ENCODE data around the gene IFITM1.
"Not testable (repeated sequence)": the region's sequence is repeated elsewhere in the genome, so short reads cannot be mapped to it uniquely, and the experiment has no call there.

The IFITM1 gene

DNA sequence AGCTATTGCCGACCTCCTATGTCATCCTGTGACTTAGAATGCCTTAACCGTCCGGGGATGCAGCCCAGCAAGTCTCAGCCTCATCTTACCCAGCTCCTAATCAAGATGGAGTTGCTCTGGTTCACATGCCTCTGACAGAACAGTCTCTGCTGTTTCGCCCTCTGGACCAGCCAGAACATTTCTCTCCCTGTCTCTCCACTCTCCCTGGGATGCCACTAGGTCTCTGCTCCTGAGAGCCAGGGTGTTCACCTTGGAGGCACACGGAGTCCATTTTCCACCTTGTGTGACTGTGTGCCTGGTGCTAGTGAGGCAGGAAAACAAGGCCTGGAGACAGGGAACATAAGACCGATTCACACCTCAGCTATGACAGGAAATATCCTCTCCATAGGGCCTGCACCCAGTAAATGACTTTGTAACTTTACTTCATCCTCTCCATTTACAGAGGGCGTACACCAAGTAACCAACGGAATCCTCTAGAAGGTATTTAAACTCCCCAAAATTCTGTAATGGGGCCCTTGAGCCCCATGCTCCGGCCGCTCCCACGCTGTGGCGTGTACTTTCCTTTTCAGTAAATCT is 38.7 kb downstream of the IFITM1 start:
- H3K36me3 ChIP-seq (ENCODE audit: insufficient read depth, low read depth, low read length), result no peaks in the 10 kb centered on the region
- peaks cover 15% of the 10 kb centered on the region; the same call in 1 of the 2 replicates for H3K4me1 ChIP-seq (ENCODE audit: insufficient read depth, low read length)
- 0 out of 2 replicates have a peak, but pooled peaks cover 5% of the 10 kb centered on the region for H3K27me3 ChIP-seq (ENCODE audit: insufficient read depth, low read length)
- H3K9ac ChIP-seq (ENCODE audit: low read depth, low read length), result no peak overlapping the region
- H3K4me3 ChIP-seq (ENCODE audit: low read length), result no peak overlapping the region
- no peaks in the 10 kb centered on the region for H3K9me3 ChIP-seq (ENCODE audit: insufficient read depth, low read depth, low read length)
- no peak overlapping the region for H3K27ac ChIP-seq (ENCODE audit: low read length)

DNA sequence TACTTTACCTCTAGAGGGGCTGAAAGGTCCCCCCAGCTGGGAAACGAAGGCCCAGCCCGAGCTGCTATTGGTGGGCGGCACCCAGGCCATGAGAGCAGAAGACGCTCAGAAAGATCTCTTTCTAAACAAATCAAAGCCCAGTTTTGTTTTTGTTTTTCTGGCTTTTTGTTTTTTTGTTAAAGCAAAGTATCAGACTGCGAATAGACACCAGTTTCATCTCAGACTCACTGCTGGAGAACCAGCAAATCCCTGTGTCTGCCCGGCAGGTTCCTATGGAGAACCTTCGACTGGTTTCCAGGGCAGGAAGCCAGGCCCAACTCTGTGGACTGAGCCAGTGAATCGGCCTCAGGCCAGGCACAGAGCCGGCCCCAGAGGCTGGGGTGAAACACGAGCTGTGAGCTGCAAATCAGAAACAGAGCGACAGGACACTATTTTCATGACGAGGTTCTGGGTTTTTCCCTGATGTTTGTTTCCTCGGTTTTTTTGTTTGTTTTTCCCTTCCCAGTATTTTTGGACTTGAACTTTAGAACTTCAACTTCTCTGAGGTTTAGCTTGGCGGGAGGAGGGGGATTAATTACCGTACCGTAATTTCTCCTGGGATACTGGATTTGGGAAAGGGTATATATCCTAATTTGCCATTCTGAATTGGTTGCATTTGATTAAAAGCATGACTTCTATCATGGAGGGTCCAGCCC is 39.5 kb downstream of the IFITM1 start:
- H3K4me3 ChIP-seq (ENCODE audit: low read length), result no peak overlapping the region
- H3K27ac ChIP-seq (ENCODE audit: low read length), result no peak overlapping the region
- peak overlapping the region; percentile 13; the same call in 1 of the 2 replicates for H3K9ac ChIP-seq (ENCODE audit: low read depth, low read length)
- 0 out of 2 replicates have a peak, but pooled peaks cover 5% of the 10 kb centered on the region for H3K27me3 ChIP-seq (ENCODE audit: insufficient read depth, low read length)
- peaks cover 15% of the 10 kb centered on the region; the same call in 1 of the 2 replicates for H3K4me1 ChIP-seq (ENCODE audit: insufficient read depth, low read length)
- no peaks in the 10 kb centered on the region for H3K36me3 ChIP-seq (ENCODE audit: insufficient read depth, low read depth, low read length)
- no peaks in the 10 kb centered on the region for H3K9me3 ChIP-seq (ENCODE audit: insufficient read depth, low read depth, low read length)

DNA sequence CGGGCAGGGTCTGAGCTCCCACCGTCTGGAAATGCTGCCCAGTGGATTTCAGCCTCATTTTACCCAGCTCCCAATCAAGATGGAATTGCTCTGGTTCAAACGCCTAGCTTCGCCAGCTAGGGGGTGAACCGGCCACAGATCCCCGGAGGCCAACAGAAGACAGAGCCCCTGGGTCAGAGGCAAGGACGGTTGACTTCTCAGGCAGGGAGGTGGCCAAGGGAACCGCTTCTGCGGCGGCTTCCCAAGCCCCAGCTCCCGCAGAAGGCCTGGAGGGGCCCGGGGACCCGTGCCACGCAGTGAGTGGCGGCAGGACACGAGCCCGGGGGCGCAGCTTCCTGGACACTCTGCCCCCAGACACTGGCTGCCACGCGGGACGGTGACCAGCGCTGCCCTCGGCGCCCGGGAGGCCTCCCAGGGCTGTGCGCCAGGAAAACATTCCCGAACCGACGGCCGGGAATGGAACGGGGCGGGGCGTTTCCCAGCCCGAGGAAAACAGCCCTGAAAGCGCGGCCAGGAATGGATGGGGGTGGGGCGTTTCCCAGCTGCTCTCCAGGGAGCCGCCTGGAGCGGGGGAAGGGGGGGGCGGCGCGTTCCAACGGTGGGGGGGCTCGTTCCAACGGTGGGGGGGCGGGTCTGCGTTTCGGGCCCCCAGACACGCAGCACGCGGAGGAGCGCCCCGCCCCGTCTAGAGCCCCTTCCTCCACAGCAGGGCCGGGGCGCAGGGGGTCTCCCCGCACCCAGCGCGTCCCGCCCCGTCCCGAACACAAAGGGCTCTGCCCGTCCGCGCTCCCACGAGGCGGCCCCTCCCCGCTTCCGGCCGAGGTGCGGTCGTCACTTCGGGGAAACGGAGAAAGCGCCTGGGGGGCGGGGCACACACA is 42.0 kb downstream of the IFITM1 start:
- Histone ChIP-seq H3K9me3 (ENCODE audit: insufficient read depth, low read depth, low read length) (peaks cover 7% of the 10 kb centered on the region), H3K27ac (ENCODE audit: low read length) (peak overlapping the region; percentile 84), H3K36me3 (ENCODE audit: insufficient read depth, low read depth, low read length) (no peaks in the 10 kb centered on the region), H3K9ac (ENCODE audit: low read depth, low read length) (peak overlapping the region; percentile 78), H3K4me1 (ENCODE audit: insufficient read depth, low read length) (peaks cover 15% of the 10 kb centered on the region; the same call in 1 of the 2 replicates), H3K4me3 (ENCODE audit: low read length) (peak overlapping the region; percentile 33; the same call in 1 of the 2 replicates), H3K27me3 (ENCODE audit: insufficient read depth, low read length) (0 out of 2 replicates have a peak, but pooled peaks cover under 1% of the 10 kb centered on the region)

GRCh38 chr11:356610-357009 is 42.8 kb downstream of the IFITM1 start:
- no peaks in the 10 kb centered on the region for H3K27me3 ChIP-seq (ENCODE audit: insufficient read depth, low read length)
- H3K36me3 ChIP-seq (ENCODE audit: insufficient read depth, low read depth, low read length), result no peaks in the 10 kb centered on the region
- H3K4me1 ChIP-seq (ENCODE audit: insufficient read depth, low read length), result peaks cover 15% of the 10 kb centered on the region; the same call in 1 of the 2 replicates
- no peak overlapping the region for H3K4me3 ChIP-seq (ENCODE audit: low read length)
- H3K9me3 ChIP-seq (ENCODE audit: insufficient read depth, low read depth, low read length), result peaks cover 13% of the 10 kb centered on the region
- H3K27ac ChIP-seq (ENCODE audit: low read length), result no peak overlapping the region
- no peak overlapping the region for H3K9ac ChIP-seq (ENCODE audit: low read depth, low read length)

DNA sequence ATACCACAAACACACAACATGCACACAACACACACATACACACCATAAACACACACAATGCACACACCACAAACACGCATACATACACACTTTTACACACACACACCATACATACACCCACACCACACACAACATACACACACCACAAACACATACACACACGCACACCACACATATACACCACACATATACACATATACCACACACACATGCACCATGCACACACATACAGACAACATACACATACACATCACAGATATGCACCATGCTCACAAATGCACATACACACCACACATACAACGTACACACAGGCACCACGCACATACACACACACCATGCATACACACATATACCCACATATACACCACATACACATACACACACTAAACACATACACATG is 43.7 kb downstream of the IFITM1 start:
- no peak overlapping the region for H3K9ac ChIP-seq (ENCODE audit: low read depth, low read length)
- H3K4me3 ChIP-seq (ENCODE audit: low read length), result no peak overlapping the region
- no peaks in the 10 kb centered on the region for H3K27me3 ChIP-seq (ENCODE audit: insufficient read depth, low read length)
- no peak overlapping the region for H3K27ac ChIP-seq (ENCODE audit: low read length)
- peaks cover 13% of the 10 kb centered on the region for H3K9me3 ChIP-seq (ENCODE audit: insufficient read depth, low read depth, low read length)
- H3K36me3 ChIP-seq (ENCODE audit: insufficient read depth, low read depth, low read length), result no peaks in the 10 kb centered on the region
- H3K4me1 ChIP-seq (ENCODE audit: insufficient read depth, low read length), result peaks cover 15% of the 10 kb centered on the region; the same call in 1 of the 2 replicates

GRCh38 chr11:358129-358800 is 44.4 kb downstream of the IFITM1 start:
- Histone ChIP-seq H3K4me1 (ENCODE audit: insufficient read depth, low read length) (peaks cover 11% of the 10 kb centered on the region; the same call in 1 of the 2 replicates), H3K27ac (ENCODE audit: low read length) (no peak overlapping the region), H3K4me3 (ENCODE audit: low read length) (no peak overlapping the region), H3K9ac (ENCODE audit: low read depth, low read length) (no peak overlapping the region), H3K36me3 (ENCODE audit: insufficient read depth, low read depth, low read length) (no peaks in the 10 kb centered on the region), H3K27me3 (ENCODE audit: insufficient read depth, low read length) (no peaks in the 10 kb centered on the region), H3K9me3 (ENCODE audit: insufficient read depth, low read depth, low read length) (peaks cover 13% of the 10 kb centered on the region)

GRCh38 chr11:359181-359714 is 45.4 kb downstream of the IFITM1 start:
- H3K36me3 ChIP-seq (ENCODE audit: insufficient read depth, low read depth, low read length), result no peaks in the 10 kb centered on the region
- no peak overlapping the region for H3K4me3 ChIP-seq (ENCODE audit: low read length)

DNA sequence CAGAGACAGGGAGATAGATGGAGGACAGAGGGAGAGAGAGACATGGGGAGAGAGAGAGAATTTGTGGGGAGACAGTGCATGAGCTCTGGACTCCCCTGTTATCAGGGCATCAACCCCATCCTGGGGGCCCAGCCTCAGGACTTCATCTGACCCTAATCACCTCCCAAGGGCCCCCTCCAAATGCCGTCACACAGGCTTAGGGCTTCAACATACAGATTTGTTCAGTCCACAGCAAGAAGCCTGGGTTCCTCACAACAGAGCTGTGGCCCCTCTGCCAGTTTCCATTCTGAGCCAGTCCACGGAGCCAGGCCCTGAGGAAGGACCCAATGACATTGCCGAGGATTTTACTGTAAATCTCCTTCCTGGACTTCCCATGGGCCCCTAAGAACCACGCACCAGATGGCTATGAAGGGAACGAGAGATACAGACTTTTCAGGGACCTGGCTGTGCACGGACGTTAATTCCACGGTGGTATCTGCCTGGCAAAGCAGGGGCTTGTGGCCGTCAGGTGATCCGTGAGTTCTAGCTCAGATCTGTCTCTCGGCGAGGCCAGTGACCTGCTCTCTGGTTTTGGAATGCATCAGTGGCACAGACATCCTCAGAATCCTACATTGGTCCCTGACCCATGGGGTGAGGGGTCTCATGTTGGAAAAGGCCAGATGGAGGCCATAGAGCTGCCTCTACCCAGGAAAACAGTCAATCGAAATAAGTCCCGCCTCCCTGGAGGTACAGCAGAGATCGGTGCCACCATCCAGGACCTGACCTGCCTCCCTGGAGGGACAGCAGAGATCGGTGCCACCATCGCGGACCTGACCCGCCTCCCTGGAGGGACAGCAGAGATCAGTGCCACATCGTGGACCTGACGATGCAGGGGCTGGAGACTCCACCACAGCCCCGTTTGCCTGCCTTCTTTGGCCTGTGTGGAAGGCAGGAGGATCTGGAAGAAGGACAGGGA is 46.8 kb downstream of the IFITM1 start:
- Histone ChIP-seq H3K4me1 (ENCODE audit: insufficient read depth, low read length) (peaks cover 2% of the 10 kb centered on the region; the same call in 1 of the 2 replicates), H3K36me3 (ENCODE audit: insufficient read depth, low read depth, low read length) (no peaks in the 10 kb centered on the region), H3K27me3 (ENCODE audit: insufficient read depth, low read length) (no peaks in the 10 kb centered on the region), H3K4me3 (ENCODE audit: low read length) (no peak overlapping the region), H3K9me3 (ENCODE audit: insufficient read depth, low read depth, low read length) (peaks cover 13% of the 10 kb centered on the region), H3K27ac (ENCODE audit: low read length) (no peak overlapping the region), H3K9ac (ENCODE audit: low read depth, low read length) (no peak overlapping the region)

More at GRCh38 chr11:359181-359714, 45.4 kb downstream of the IFITM1 start:
- Histone ChIP-seq H3K27me3 (ENCODE audit: insufficient read depth, low read length) (no peaks in the 10 kb centered on the region), H3K27ac (ENCODE audit: low read length) (no peak overlapping the region), H3K9ac (ENCODE audit: low read depth, low read length) (no peak overlapping the region), H3K4me1 (ENCODE audit: insufficient read depth, low read length) (peaks cover 7% of the 10 kb centered on the region; the same call in 1 of the 2 replicates), H3K9me3 (ENCODE audit: insufficient read depth, low read depth, low read length) (peaks cover 13% of the 10 kb centered on the region)

DNA sequence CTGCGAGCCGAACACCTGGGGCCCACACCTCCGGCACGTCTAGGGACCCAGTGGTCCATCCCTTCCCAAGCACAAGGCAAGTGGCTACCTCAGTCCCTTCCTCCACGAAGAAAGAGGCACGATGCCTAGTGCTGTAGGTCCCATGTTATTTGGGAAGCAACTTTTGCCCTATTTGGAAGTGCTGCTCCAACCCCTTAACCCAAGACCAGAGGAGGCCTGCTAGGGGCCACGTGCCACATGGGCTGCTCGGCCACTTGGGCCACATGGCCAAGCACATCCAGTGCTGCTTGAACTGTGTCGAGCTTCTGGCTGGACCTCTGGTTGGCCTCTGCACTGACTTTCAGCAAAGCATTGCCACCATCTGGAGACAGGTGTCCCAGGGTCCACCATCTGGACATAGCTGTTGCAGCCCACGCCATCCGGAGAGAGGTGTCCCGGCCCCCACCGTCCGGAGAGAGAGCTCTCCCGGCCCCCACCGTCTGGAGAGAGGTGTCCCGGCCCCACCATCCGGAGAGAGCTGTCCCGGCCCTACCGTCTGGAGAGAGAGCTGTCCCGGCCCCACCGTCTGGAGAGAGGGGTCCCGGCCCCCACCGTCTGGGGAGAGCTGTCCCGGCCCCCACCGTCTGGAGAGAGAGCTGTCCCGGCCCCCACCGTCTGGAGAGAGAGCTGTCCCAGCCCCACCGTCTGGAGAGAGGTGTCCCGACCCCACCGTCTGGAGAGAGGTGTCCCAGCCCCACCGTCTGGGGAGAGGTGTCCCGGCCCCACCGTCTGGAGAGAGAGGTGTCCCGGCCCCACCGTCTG is 49.0 kb downstream of the IFITM1 start:
- Histone ChIP-seq H3K27ac (ENCODE audit: low read length) (no peak overlapping the region), H3K9ac (ENCODE audit: low read depth, low read length) (no peak overlapping the region), H3K27me3 (ENCODE audit: insufficient read depth, low read length) (no peaks in the 10 kb centered on the region), H3K36me3 (ENCODE audit: insufficient read depth, low read depth, low read length) (no peaks in the 10 kb centered on the region), H3K4me1 (ENCODE audit: insufficient read depth, low read length) (no peaks in the 10 kb centered on the region; the same call in 1 of the 2 replicates), H3K4me3 (ENCODE audit: low read length) (no peak overlapping the region), H3K9me3 (ENCODE audit: insufficient read depth, low read depth, low read length) (peaks cover 13% of the 10 kb centered on the region)

DNA sequence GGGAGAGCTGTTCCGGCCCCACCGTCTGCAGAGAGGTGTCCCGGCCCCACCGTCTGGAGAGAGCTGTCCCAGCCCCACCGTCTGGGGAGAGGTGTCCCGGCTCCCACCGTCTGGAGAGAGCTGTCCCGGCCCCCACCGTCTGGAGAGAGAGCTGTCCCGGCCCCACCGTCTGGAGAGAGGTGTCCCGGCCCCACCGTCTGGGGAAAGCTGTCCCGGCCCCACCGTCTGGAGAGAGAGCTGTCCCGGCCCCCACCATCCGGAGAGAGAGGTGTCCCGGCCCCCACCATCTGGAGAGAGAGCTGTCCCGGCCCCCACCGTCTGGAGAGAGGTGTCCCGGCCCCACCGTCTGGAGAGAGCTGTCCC is 49.6 kb downstream of the IFITM1 start:
- H3K4me1 ChIP-seq (ENCODE audit: insufficient read depth, low read length); H3K4me3 ChIP-seq (ENCODE audit: low read length); H3K27me3 ChIP-seq (ENCODE audit: insufficient read depth, low read length); H3K27ac ChIP-seq (ENCODE audit: low read length); H3K9ac ChIP-seq (ENCODE audit: low read depth, low read length); H3K36me3 ChIP-seq (ENCODE audit: insufficient read depth, low read depth, low read length): not testable (repeated sequence)
- peaks cover 13% of the 10 kb centered on the region for H3K9me3 ChIP-seq (ENCODE audit: insufficient read depth, low read depth, low read length)

Measured in iPS-20b (cell line).